Activated naive CD8-positive, alpha-beta T cell treated with anti-CD3 and anti-CD28 coated beads, Interleukin-2, amount 50 U/mL, for 24 hours (primary cell): ENCODE data around the gene SNORC.
"Not testable (repeated sequence)": the region's sequence is repeated elsewhere in the genome, so short reads cannot be mapped to it uniquely, and the experiment has no call there.

Experiments
- ATAC-seq: fragments of 150-1000 bp; cut with Tn5 transposase; one replicate; pipeline ENCODE4 v1.10.0; 2021
- DNase-seq: peaks from one replicate; pipeline ENCODE4 v3.0.0; 2021
- H3K27ac Mint-ChIP-seq: one replicate; pipeline ENCODE4 v1.8.0; 2021; ENCODE audit warnings: mild to moderate bottlenecking, mixed read lengths
- H3K27me3 Mint-ChIP-seq: one replicate; pipeline ENCODE4 v1.8.0; 2021; ENCODE audit warnings: mixed read lengths
- H3K36me3 Mint-ChIP-seq: one replicate; pipeline ENCODE4 v1.8.0; 2021; ENCODE audit warnings: low read depth, mixed read lengths
- H3K4me1 Mint-ChIP-seq: one replicate; pipeline ENCODE4 v1.8.0; 2021; ENCODE audit warnings: mixed read lengths
- H3K4me3 Mint-ChIP-seq: one replicate; pipeline ENCODE4 v1.8.0; 2021; ENCODE audit warnings: mild to moderate bottlenecking, moderate library complexity, mixed read lengths
- H3K9me3 Mint-ChIP-seq: one replicate; pipeline ENCODE4 v1.8.0; 2021; ENCODE audit warnings: mixed read lengths

Gene SNORC

GRCh38 chr2:232907718-232908085 is 37.6 kb downstream of the SNORC start:
- H3K27me3 Mint-ChIP-seq: peaks cover 27% of the 10 kb centered on the region
- not testable (repeated sequence) for H3K4me1 Mint-ChIP-seq, H3K36me3 Mint-ChIP-seq, H3K4me3 Mint-ChIP-seq, DNase-seq, ATAC-seq, H3K27ac Mint-ChIP-seq
- H3K9me3 Mint-ChIP-seq: peaks cover 17% of the 10 kb centered on the region

GRCh38 chr2:232908695-232909094 is 38.6 kb downstream of the SNORC start:
- Mint-ChIP-seq H3K27ac (no peak overlapping the region), H3K27me3 (peaks cover 30% of the 10 kb centered on the region), H3K4me1 (no peaks in the 10 kb centered on the region), H3K36me3 (peaks cover 4% of the 10 kb centered on the region), H3K4me3 (no peak overlapping the region), H3K9me3 (peaks cover 24% of the 10 kb centered on the region)
- DNase-seq (no peak), ATAC-seq (no peak)

GRCh38 chr2:232910376-232910775 is 40.3 kb downstream of the SNORC start:
- no peak overlapping the region for H3K27ac Mint-ChIP-seq
- H3K4me1 Mint-ChIP-seq: no peaks in the 10 kb centered on the region
- peaks cover 4% of the 10 kb centered on the region for H3K36me3 Mint-ChIP-seq
- peaks cover 36% of the 10 kb centered on the region for H3K27me3 Mint-ChIP-seq
- DNase-seq (no peak), ATAC-seq (no peak)
- H3K9me3 Mint-ChIP-seq: peaks cover 24% of the 10 kb centered on the region
- no peak overlapping the region for H3K4me3 Mint-ChIP-seq

GRCh38 chr2:232911712-232912277 is 41.7 kb downstream of the SNORC start:
- ATAC-seq: no peak
- H3K9me3 Mint-ChIP-seq: peaks cover 24% of the 10 kb centered on the region
- peaks cover 4% of the 10 kb centered on the region for H3K36me3 Mint-ChIP-seq
- H3K4me3 Mint-ChIP-seq: no peak overlapping the region
- H3K27ac Mint-ChIP-seq: no peak overlapping the region
- H3K27me3 Mint-ChIP-seq: peaks cover 37% of the 10 kb centered on the region
- DNase-seq: no peak
- H3K4me1 Mint-ChIP-seq: no peaks in the 10 kb centered on the region

- H3K9me3 Mint-ChIP-seq: peaks cover 24% of the 10 kb centered on the region
- no peaks in the 10 kb centered on the region for H3K4me1 Mint-ChIP-seq
- peaks cover 40% of the 10 kb centered on the region for H3K27me3 Mint-ChIP-seq
Measured at GRCh38 chr2:232913903-232914302, 43.8 kb downstream of the SNORC start.

GRCh38 chr2:232919141-232919540 is 49.1 kb downstream of the SNORC start:
- H3K36me3 Mint-ChIP-seq: no peaks in the 10 kb centered on the region
- DNase-seq (no peak), ATAC-seq (no peak)
- no peak overlapping the region for H3K4me3 Mint-ChIP-seq
- peaks cover 31% of the 10 kb centered on the region for H3K27me3 Mint-ChIP-seq
- H3K9me3 Mint-ChIP-seq: no peaks in the 10 kb centered on the region
- no peaks in the 10 kb centered on the region for H3K4me1 Mint-ChIP-seq
- no peak overlapping the region for H3K27ac Mint-ChIP-seq

More at GRCh38 chr2:232913903-232914302, 43.8 kb downstream of the SNORC start:
- Mint-ChIP-seq H3K36me3 (peaks cover 4% of the 10 kb centered on the region), H3K4me3 (no peak overlapping the region), H3K27ac (no peak overlapping the region)
- ATAC-seq (no peak), DNase-seq (no peak)

GRCh38 chr2:232920055-232920454 is 50.0 kb downstream of the SNORC start:
- H3K27me3 Mint-ChIP-seq: peaks cover 38% of the 10 kb centered on the region
- no peak for ATAC-seq
- no peaks in the 10 kb centered on the region for H3K36me3 Mint-ChIP-seq
- no peaks in the 10 kb centered on the region for H3K4me1 Mint-ChIP-seq
- H3K27ac Mint-ChIP-seq: no peak overlapping the region
- no peaks in the 10 kb centered on the region for H3K9me3 Mint-ChIP-seq
- no peak for DNase-seq
- H3K4me3 Mint-ChIP-seq: no peak overlapping the region

GRCh38 chr2:232920760-232921159 is 50.7 kb downstream of the SNORC start:
- no peaks in the 10 kb centered on the region for H3K9me3 Mint-ChIP-seq
- DNase-seq: no peak
- no peaks in the 10 kb centered on the region for H3K36me3 Mint-ChIP-seq
- H3K4me1 Mint-ChIP-seq: no peaks in the 10 kb centered on the region
- ATAC-seq: no peak
- H3K27ac Mint-ChIP-seq: no peak overlapping the region
- H3K27me3 Mint-ChIP-seq: peaks cover 40% of the 10 kb centered on the region
- no peak overlapping the region for H3K4me3 Mint-ChIP-seq

- no peak overlapping the region for H3K4me3 Mint-ChIP-seq
- H3K27me3 Mint-ChIP-seq: peaks cover 51% of the 10 kb centered on the region
- H3K4me1 Mint-ChIP-seq: peaks cover 13% of the 10 kb centered on the region
- ATAC-seq: no peak
- H3K9me3 Mint-ChIP-seq: no peaks in the 10 kb centered on the region
- H3K27ac Mint-ChIP-seq: no peak overlapping the region
- no peak for DNase-seq
- H3K36me3 Mint-ChIP-seq: no peaks in the 10 kb centered on the region
Measured at GRCh38 chr2:232924433-232924832, 54.4 kb downstream of the SNORC start.

GRCh38 chr2:232925153-232925820 is 55.2 kb downstream of the SNORC start:
- no peak for ATAC-seq
- Mint-ChIP-seq H3K27me3 (peaks cover 51% of the 10 kb centered on the region), H3K36me3 (peaks cover 5% of the 10 kb centered on the region), H3K4me1 (peaks cover 19% of the 10 kb centered on the region), H3K27ac (no peak overlapping the region), H3K4me3 (no peak overlapping the region), H3K9me3 (peaks cover 6% of the 10 kb centered on the region)
- no peak for DNase-seq

GRCh38 chr2:232925821-232926156 is 55.7 kb downstream of the SNORC start:
- H3K9me3 Mint-ChIP-seq: peaks cover 6% of the 10 kb centered on the region
- no peak for ATAC-seq
- no peak for DNase-seq
- H3K27me3 Mint-ChIP-seq: peaks cover 49% of the 10 kb centered on the region
- H3K27ac Mint-ChIP-seq: no peak overlapping the region
- H3K4me3 Mint-ChIP-seq: no peak overlapping the region
- peaks cover 5% of the 10 kb centered on the region for H3K36me3 Mint-ChIP-seq
- peaks cover 19% of the 10 kb centered on the region for H3K4me1 Mint-ChIP-seq

- Mint-ChIP-seq H3K27ac (no peak overlapping the region), H3K9me3 (peaks cover 6% of the 10 kb centered on the region), H3K4me1 (peaks cover 19% of the 10 kb centered on the region), H3K36me3 (peaks cover 5% of the 10 kb centered on the region), H3K4me3 (peak overlapping the region; percentile 56), H3K27me3 (peaks cover 54% of the 10 kb centered on the region)
- no peak for ATAC-seq
- DNase-seq: no peak
Measured at GRCh38 chr2:232926431-232926939, 56.4 kb downstream of the SNORC start.

- H3K4me3 Mint-ChIP-seq: peak overlapping the region; percentile 56
- peaks cover 5% of the 10 kb centered on the region for H3K36me3 Mint-ChIP-seq
- H3K27me3 Mint-ChIP-seq: peaks cover 56% of the 10 kb centered on the region
- no peak for DNase-seq
- ATAC-seq: no peak
- no peak overlapping the region for H3K27ac Mint-ChIP-seq
- peaks cover 19% of the 10 kb centered on the region for H3K4me1 Mint-ChIP-seq
- peaks cover 6% of the 10 kb centered on the region for H3K9me3 Mint-ChIP-seq
Measured at GRCh38 chr2:232927032-232927792, 57.1 kb downstream of the SNORC start.

GRCh38 chr2:232927793-232928550 is 57.9 kb downstream of the SNORC start:
- H3K9me3 Mint-ChIP-seq: peaks cover 6% of the 10 kb centered on the region
- H3K4me1 Mint-ChIP-seq: peaks cover 19% of the 10 kb centered on the region
- H3K36me3 Mint-ChIP-seq: peaks cover 5% of the 10 kb centered on the region
- H3K4me3 Mint-ChIP-seq: no peak overlapping the region
- peaks cover 59% of the 10 kb centered on the region for H3K27me3 Mint-ChIP-seq
- ATAC-seq (no peak), DNase-seq (no peak)
- H3K27ac Mint-ChIP-seq: no peak overlapping the region
